ENCODE data around the gene TSPAN6. TPM values are rescaled to one million over a fixed set of nuclear protein-coding genes. Genes with fewer than 3 reads are reported as not detected.

Gene TSPAN6
- total RNA-seq = not detected in 2 replicates

GRCh38 chrX:100636321-100636991 lies at the start of gene TSPAN6:
TSS of gene TSPAN6 (minus strand) at chrX:100636806. CDS start at chrX:100636694, 112 bp downstream.
- no peak within 1 kb of the TSS for H3K27ac Mint-ChIP-seq
- H3K27me3 Mint-ChIP-seq (ENCODE audit: insufficient read depth) = peaks cover 13% of the 10 kb centered on the region
- H3K9me3 Mint-ChIP-seq = no peaks in the 10 kb centered on the region
- intact Hi-C loops (cut with micrococcal nuclease) = loop anchor here (1.0 kb wide), 1 partner anchor 124 kb away; no protein-coding TSS in a partner anchor
- DNase-seq (ENCODE audit: low spot score) = peak; percentile 45
- peaks cover 9% of the 10 kb centered on the region for H3K4me1 Mint-ChIP-seq (ENCODE audit: low read depth)
- peak within 1 kb of the TSS; percentile 90 for H3K4me3 Mint-ChIP-seq
- peaks cover 2% of the 10 kb centered on the region for H3K36me3 Mint-ChIP-seq (ENCODE audit: low read depth)

- H3K27me3 Mint-ChIP-seq (ENCODE audit: insufficient read depth) = no peaks in the 10 kb centered on the region
- intact Hi-C loops (cut with micrococcal nuclease) = loop anchor here (1.0 to 5.0 kb wide), 2 partner anchors 82 to 521 kb away; no protein-coding TSS in a partner anchor
- peaks cover 12% of the 10 kb centered on the region for H3K4me1 Mint-ChIP-seq (ENCODE audit: low read depth)
- H3K27ac Mint-ChIP-seq = no peak overlapping the region
- DNase-seq (ENCODE audit: low spot score) = no peak
- H3K4me3 Mint-ChIP-seq = no peak overlapping the region
- H3K9me3 Mint-ChIP-seq = no peaks in the 10 kb centered on the region
- no peaks in the 10 kb centered on the region for H3K36me3 Mint-ChIP-seq (ENCODE audit: low read depth)
Measured at GRCh38 chrX:100685997-100686305, 49.3 kb upstream of the TSPAN6 start.

- intact Hi-C loops (cut with micrococcal nuclease) = loop anchor here (1.0 to 5.0 kb wide), 2 partner anchors 83 to 522 kb away; no protein-coding TSS in a partner anchor
- Mint-ChIP-seq H3K4me3 (no peak overlapping the region), H3K27ac (no peak overlapping the region), H3K36me3 (ENCODE audit: low read depth) (no peaks in the 10 kb centered on the region), H3K9me3 (no peaks in the 10 kb centered on the region), H3K27me3 (ENCODE audit: insufficient read depth) (no peaks in the 10 kb centered on the region), H3K4me1 (ENCODE audit: low read depth) (peaks cover 12% of the 10 kb centered on the region)
- DNase-seq (ENCODE audit: low spot score) = peak; percentile 35
Measured at GRCh38 chrX:100685284-100685996, 48.8 kb upstream of the TSPAN6 start.

- Mint-ChIP-seq H3K9me3 (no peaks in the 10 kb centered on the region), H3K27me3 (ENCODE audit: insufficient read depth) (peaks cover 8% of the 10 kb centered on the region), H3K27ac (no peak overlapping the region), H3K4me1 (ENCODE audit: low read depth) (peaks cover 11% of the 10 kb centered on the region), H3K36me3 (ENCODE audit: low read depth) (no peaks in the 10 kb centered on the region), H3K4me3 (no peak overlapping the region)
- intact Hi-C loops (cut with micrococcal nuclease) = no loop called here
- no peak for DNase-seq (ENCODE audit: low spot score)
Measured at GRCh38 chrX:100682939-100683338, 46.3 kb upstream of the TSPAN6 start.

GRCh38 chrX:100681599-100681998 lies 45.0 kb upstream of the TSPAN6 start:
- H3K4me3 Mint-ChIP-seq = no peak overlapping the region
- H3K27me3 Mint-ChIP-seq (ENCODE audit: insufficient read depth) = peaks cover 8% of the 10 kb centered on the region
- no peak for DNase-seq (ENCODE audit: low spot score)
- no peak overlapping the region for H3K27ac Mint-ChIP-seq
- H3K4me1 Mint-ChIP-seq (ENCODE audit: low read depth) = no peaks in the 10 kb centered on the region
- H3K9me3 Mint-ChIP-seq = no peaks in the 10 kb centered on the region
- H3K36me3 Mint-ChIP-seq (ENCODE audit: low read depth) = no peaks in the 10 kb centered on the region
- intact Hi-C loops (cut with micrococcal nuclease) = no loop called here

- H3K27me3 Mint-ChIP-seq (ENCODE audit: insufficient read depth) = peaks cover 11% of the 10 kb centered on the region
Measured at GRCh38 chrX:100680756-100681155, 44.1 kb upstream of the TSPAN6 start.

GRCh38 chrX:100677611-100678181 lies 41.1 kb upstream of the TSPAN6 start:
- H3K4me1 Mint-ChIP-seq (ENCODE audit: low read depth) = no peaks in the 10 kb centered on the region

More at GRCh38 chrX:100680756-100681155, 44.1 kb upstream of the TSPAN6 start:
- intact Hi-C loops (cut with micrococcal nuclease) = no loop called here
- H3K4me3 Mint-ChIP-seq = no peak overlapping the region
- no peak overlapping the region for H3K27ac Mint-ChIP-seq
- no peaks in the 10 kb centered on the region for H3K36me3 Mint-ChIP-seq (ENCODE audit: low read depth)
- no peaks in the 10 kb centered on the region for H3K4me1 Mint-ChIP-seq (ENCODE audit: low read depth)
- DNase-seq (ENCODE audit: low spot score) = no peak
- H3K9me3 Mint-ChIP-seq = no peaks in the 10 kb centered on the region

GRCh38 chrX:100674705-100675104 lies 38.1 kb upstream of the TSPAN6 start:
- H3K27ac Mint-ChIP-seq = no peak overlapping the region
- no peak for DNase-seq (ENCODE audit: low spot score)
- peaks cover 7% of the 10 kb centered on the region for H3K27me3 Mint-ChIP-seq (ENCODE audit: insufficient read depth)
- H3K4me1 Mint-ChIP-seq (ENCODE audit: low read depth) = no peaks in the 10 kb centered on the region
- no peaks in the 10 kb centered on the region for H3K9me3 Mint-ChIP-seq
- H3K36me3 Mint-ChIP-seq (ENCODE audit: low read depth) = no peaks in the 10 kb centered on the region
- H3K4me3 Mint-ChIP-seq = no peak overlapping the region
- intact Hi-C loops (cut with micrococcal nuclease) = no loop called here

More at GRCh38 chrX:100677611-100678181, 41.1 kb upstream of the TSPAN6 start:
- intact Hi-C loops (cut with micrococcal nuclease) = no loop called here
- Mint-ChIP-seq H3K9me3 (no peaks in the 10 kb centered on the region), H3K4me3 (no peak overlapping the region), H3K27ac (no peak overlapping the region), H3K36me3 (ENCODE audit: low read depth) (no peaks in the 10 kb centered on the region), H3K27me3 (ENCODE audit: insufficient read depth) (peaks cover 11% of the 10 kb centered on the region)
- no peak for DNase-seq (ENCODE audit: low spot score)

- Mint-ChIP-seq H3K4me3 (no peak overlapping the region), H3K9me3 (no peaks in the 10 kb centered on the region), H3K36me3 (ENCODE audit: low read depth) (no peaks in the 10 kb centered on the region), H3K27me3 (ENCODE audit: insufficient read depth) (peaks cover 3% of the 10 kb centered on the region), H3K4me1 (ENCODE audit: low read depth) (no peaks in the 10 kb centered on the region), H3K27ac (no peak overlapping the region)
- no peak for DNase-seq (ENCODE audit: low spot score)
- intact Hi-C loops (cut with micrococcal nuclease) = no loop called here
Measured at GRCh38 chrX:100673397-100673953, 36.9 kb upstream of the TSPAN6 start.

- no peak overlapping the region for H3K27ac Mint-ChIP-seq
- no peaks in the 10 kb centered on the region for H3K9me3 Mint-ChIP-seq
- no peaks in the 10 kb centered on the region for H3K4me1 Mint-ChIP-seq (ENCODE audit: low read depth)
- no peak for DNase-seq (ENCODE audit: low spot score)
- no peak overlapping the region for H3K4me3 Mint-ChIP-seq
- intact Hi-C loops (cut with micrococcal nuclease) = no loop called here
- peaks cover 3% of the 10 kb centered on the region for H3K27me3 Mint-ChIP-seq (ENCODE audit: insufficient read depth)
- no peaks in the 10 kb centered on the region for H3K36me3 Mint-ChIP-seq (ENCODE audit: low read depth)
Measured at GRCh38 chrX:100672966-100673365, 36.4 kb upstream of the TSPAN6 start.

- Mint-ChIP-seq H3K27ac (no peak overlapping the region), H3K36me3 (ENCODE audit: low read depth) (no peaks in the 10 kb centered on the region), H3K4me1 (ENCODE audit: low read depth) (no peaks in the 10 kb centered on the region), H3K27me3 (ENCODE audit: insufficient read depth) (peaks cover 2% of the 10 kb centered on the region), H3K4me3 (no peak overlapping the region), H3K9me3 (no peaks in the 10 kb centered on the region)
- intact Hi-C loops (cut with micrococcal nuclease) = no loop called here
- DNase-seq (ENCODE audit: low spot score) = no peak
Measured at GRCh38 chrX:100663642-100664041, 27.0 kb upstream of the TSPAN6 start.

GRCh38 chrX:100662796-100663195 lies 26.2 kb upstream of the TSPAN6 start:
- Mint-ChIP-seq H3K27ac (no peak overlapping the region), H3K4me1 (ENCODE audit: low read depth) (no peaks in the 10 kb centered on the region), H3K27me3 (ENCODE audit: insufficient read depth) (peaks cover 2% of the 10 kb centered on the region), H3K36me3 (ENCODE audit: low read depth) (no peaks in the 10 kb centered on the region), H3K9me3 (no peaks in the 10 kb centered on the region), H3K4me3 (no peak overlapping the region)
- intact Hi-C loops (cut with micrococcal nuclease) = no loop called here
- no peak for DNase-seq (ENCODE audit: low spot score)

- H3K36me3 Mint-ChIP-seq (ENCODE audit: low read depth) = no peaks in the 10 kb centered on the region
- no peak for DNase-seq (ENCODE audit: low spot score)
- H3K27me3 Mint-ChIP-seq (ENCODE audit: insufficient read depth) = peaks cover 2% of the 10 kb centered on the region
- intact Hi-C loops (cut with micrococcal nuclease) = no loop called here
- no peaks in the 10 kb centered on the region for H3K9me3 Mint-ChIP-seq
- no peak overlapping the region for H3K27ac Mint-ChIP-seq
- H3K4me1 Mint-ChIP-seq (ENCODE audit: low read depth) = no peaks in the 10 kb centered on the region
- H3K4me3 Mint-ChIP-seq = no peak overlapping the region
Measured at GRCh38 chrX:100662170-100662569, 25.6 kb upstream of the TSPAN6 start.

All from activated T-helper 1 cell treated with anti-CD3 and anti-CD28 coated beads, Interleukin-12 subunit alpha, Interleukin-12 subunit beta, Interleukin-2, Interleukin-4 antibody, amounts not matched to agents 30 ng/mL and 10 ng/mL and 1 ng/mL, durations not matched to agents 14 hours and 24 hours and 36 hours (primary cell).